ENCODE measurements around the gene MBOAT7.

The MBOAT7 gene

GRCh38 chr19:54128796-54129616, 60.4 kb downstream of the MBOAT7 start:
- DNase-seq (ENCODE audit: extremely low read depth, low read depth): no peak
- TF ChIP-seq CTCF (IDR thresholded peaks at IDR 0.05; ENCODE audit: low read depth, low read length): no peak

- no peak for TF ChIP-seq CTCF (IDR thresholded peaks at IDR 0.05; ENCODE audit: low read depth, low read length)
- DNase-seq (ENCODE audit: extremely low read depth, low read depth): no peak
Observed at GRCh38 chr19:54128441-54128725, 61.0 kb downstream of the MBOAT7 start.

- TF ChIP-seq CTCF (IDR thresholded peaks at IDR 0.05; ENCODE audit: low read depth, low read length): no peak
- DNase-seq (ENCODE audit: extremely low read depth, low read depth): no peak
Observed at GRCh38 chr19:54127688-54128440, 61.5 kb downstream of the MBOAT7 start.

GRCh38 chr19:54125713-54126112, 63.7 kb downstream of the MBOAT7 start:
- TF ChIP-seq CTCF (IDR thresholded peaks at IDR 0.05; ENCODE audit: low read depth, low read length): no peak
- DNase-seq (ENCODE audit: extremely low read depth, low read depth): no peak

GRCh38 chr19:54124393-54124792, 65.0 kb downstream of the MBOAT7 start:
- no peak for TF ChIP-seq CTCF (IDR thresholded peaks at IDR 0.05; ENCODE audit: low read depth, low read length)
- DNase-seq (ENCODE audit: extremely low read depth, low read depth): no peak

GRCh38 chr19:54123682-54124081, 65.7 kb downstream of the MBOAT7 start:
- DNase-seq (ENCODE audit: extremely low read depth, low read depth): no peak
- TF ChIP-seq CTCF (IDR thresholded peaks at IDR 0.05; ENCODE audit: low read depth, low read length): no peak

Data from AG09319 (cell line).